WI38 (cell line): Measurements from ENCODE around the gene ARHGAP45.
A peak's percentile ranks its signal among the peaks of the same experiment; 100 is the strongest.

Experiments used
- H3K4me3 ChIP-seq: 2 replicates; pipeline ENCODE4 v1.5.1; 2011; ENCODE audit warnings: low read depth, mild to moderate bottlenecking, control low read depth, low read length
- CTCF ChIP-seq: IDR thresholded peaks from 2 replicates; pipeline ENCODE4 v1.5.1; 2012; ENCODE audit warnings: low read depth, mild to moderate bottlenecking, control low read depth, low read length

Gene ARHGAP45

DNA sequence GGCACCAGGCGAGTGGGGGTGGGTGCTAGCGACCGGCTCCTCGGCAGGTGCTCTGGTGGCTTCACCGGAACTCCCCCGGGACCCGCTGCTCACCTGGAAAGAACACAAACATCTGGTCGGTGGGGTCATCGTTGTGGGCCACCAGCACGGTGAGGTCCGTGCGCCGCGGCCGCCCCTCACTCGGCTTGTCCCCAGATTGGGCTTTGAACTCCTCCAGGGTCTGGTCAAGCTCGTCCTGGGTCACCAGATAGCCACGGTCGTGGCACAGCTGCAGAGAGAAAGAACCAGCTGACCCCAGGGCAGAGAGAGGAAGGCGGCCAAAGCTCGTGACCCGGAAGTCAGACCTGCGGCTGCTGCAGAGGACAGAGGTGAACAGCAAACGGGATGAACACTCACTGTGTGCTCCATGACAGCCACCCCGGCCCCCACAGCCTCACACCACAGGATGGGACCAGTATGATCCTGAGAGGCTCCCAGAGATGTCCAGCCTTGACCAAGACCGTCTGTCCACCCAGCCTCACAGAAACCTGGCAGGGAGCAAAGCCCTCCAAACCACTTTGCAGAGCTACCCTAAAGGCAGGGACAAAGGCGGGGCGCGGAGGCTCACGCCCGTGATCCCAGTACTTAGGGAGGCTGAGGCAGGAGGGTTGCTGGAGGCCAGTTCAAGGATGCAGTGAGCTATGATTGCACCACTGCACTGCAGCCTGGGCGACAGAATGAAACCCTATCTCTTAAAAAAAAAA lies 27.0 kb downstream of the ARHGAP45 start:
- no peak for TF ChIP-seq CTCF

DNA sequence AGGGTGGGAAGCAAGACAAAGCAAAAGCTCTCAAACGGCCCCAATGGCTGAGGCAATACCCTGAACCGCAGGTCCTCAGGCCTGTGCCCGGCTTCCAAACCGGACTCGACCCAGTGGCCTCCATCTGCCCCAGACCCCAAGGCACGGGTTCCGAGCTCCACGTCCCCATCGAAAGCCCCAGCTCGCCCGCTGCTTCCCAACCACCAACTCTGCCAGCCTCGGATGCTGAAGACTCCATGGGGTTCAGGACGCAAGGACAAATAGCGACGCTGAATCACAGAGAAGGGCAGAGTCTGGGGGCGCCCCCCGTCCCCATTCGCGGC lies 27.6 kb downstream of the ARHGAP45 start:
- peak overlapping the region; percentile 89 for H3K4me3 ChIP-seq
- TF ChIP-seq CTCF = no peak

More for the DNA sequence above, 27.0 kb downstream of the ARHGAP45 start:
- peak overlapping the region; percentile 89 for H3K4me3 ChIP-seq

- no peak for TF ChIP-seq CTCF
- H3K4me3 ChIP-seq = peak within 1 kb of the TSS; percentile 89
Measured at GRCh38 chr19:1094978-1095701, 28.2 kb downstream of the ARHGAP45 start, which contains the start of gene POLR2E. POLR2E (minus strand) TSS chr19:1095375; CDS start chr19:1095315, 60 bp downstream.

DNA sequence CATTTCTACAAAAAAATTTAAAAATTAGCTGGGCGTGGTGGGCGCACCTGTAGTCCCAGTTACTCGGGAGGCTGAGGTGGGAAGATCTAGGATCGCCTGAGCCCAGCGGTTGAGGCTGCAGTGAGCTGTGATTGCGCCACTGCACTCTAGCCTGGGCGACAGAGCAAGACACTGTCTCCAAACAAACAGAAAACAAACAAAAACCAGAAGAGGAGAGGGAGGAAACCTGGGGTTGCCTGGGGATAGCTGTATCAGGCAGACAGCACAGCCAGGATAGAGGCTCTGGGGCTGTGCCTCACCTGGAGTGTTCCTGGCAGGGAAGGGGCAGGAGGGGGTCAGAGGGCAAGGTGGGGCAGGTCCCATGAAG lies 30.8 kb downstream of the ARHGAP45 start:
- TF ChIP-seq CTCF = no peak
- H3K4me3 ChIP-seq = no peak overlapping the region

DNA sequence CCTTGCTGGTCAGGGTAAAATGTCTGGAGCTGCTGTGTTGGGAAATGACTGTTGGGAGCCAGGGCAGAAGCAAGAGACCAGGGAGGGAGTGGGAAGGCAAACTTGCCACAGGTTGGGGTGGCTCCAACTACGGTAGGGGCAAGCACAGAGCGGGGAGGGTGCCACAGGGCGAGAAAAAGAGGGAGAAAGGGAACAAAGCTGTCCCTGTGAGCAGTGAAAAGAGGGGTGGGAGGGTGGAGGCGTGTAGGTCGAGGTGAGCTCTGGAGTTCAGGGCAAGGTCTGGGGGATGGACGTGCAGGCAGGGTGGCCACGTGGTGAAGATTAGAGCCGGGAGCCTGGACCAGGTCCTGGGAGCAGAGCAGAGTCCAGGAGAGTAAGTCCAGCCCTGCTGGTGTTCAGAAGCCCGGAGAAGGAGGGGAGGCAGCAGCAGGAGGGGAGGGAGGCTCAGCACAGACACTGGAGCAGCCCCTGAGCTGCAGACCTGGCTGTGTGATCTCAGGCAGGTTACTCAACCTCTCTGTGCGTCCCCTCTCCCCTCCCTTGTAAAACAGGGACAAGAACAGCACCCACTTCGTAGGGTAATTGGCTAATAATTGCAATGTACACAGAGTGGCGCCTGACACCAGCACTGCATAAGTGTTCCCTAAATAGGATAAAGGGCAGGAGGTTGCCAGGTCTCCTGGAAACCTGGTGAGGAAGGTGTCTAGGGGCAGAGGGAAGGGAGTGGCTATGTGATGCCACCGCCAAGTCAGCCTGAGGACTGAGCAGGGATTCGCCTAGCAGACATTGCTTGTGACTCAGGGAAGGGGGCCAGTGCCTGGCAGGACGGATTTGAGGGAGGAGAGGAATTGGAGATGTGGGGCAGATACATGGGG lies 31.4 kb downstream of the ARHGAP45 start:
- H3K4me3 ChIP-seq = no peak overlapping the region
- TF ChIP-seq CTCF = no peak

GRCh38 chr19:1101337-1101698 lies 34.4 kb downstream of the ARHGAP45 start:
- H3K4me3 ChIP-seq = no peak overlapping the region
- no peak for TF ChIP-seq CTCF
